Measurements from ENCODE around the gene GNA15.

GNA15 gene

GRCh38 chr19:3176715-3177501 lies 41.1 kb downstream of the GNA15 start:
- no peaks in the 10 kb centered on the region for H3K9me3 Mint-ChIP-seq
- no peaks in the 10 kb centered on the region for H3K27me3 Mint-ChIP-seq (ENCODE audit: low read depth)
- H3K4me1 Mint-ChIP-seq (ENCODE audit: low read depth), result peaks cover 15% of the 10 kb centered on the region
- H3K27ac Mint-ChIP-seq, result peak overlapping the region; percentile 90
- H3K36me3 Mint-ChIP-seq (ENCODE audit: low read depth), result peaks cover 32% of the 10 kb centered on the region
- DNase-seq (ENCODE audit: low spot score), result peak; percentile 60
- peak overlapping the region; percentile 86 for H3K4me3 Mint-ChIP-seq

- H3K27ac Mint-ChIP-seq, result peak within 1 kb of the TSS; percentile 96
- no peaks in the 10 kb centered on the region for H3K27me3 Mint-ChIP-seq (ENCODE audit: low read depth)
- peaks cover 42% of the 10 kb centered on the region for H3K36me3 Mint-ChIP-seq (ENCODE audit: low read depth)
- peak; percentile 50 for DNase-seq (ENCODE audit: low spot score)
- H3K4me3 Mint-ChIP-seq, result peak within 1 kb of the TSS; percentile 100
- peaks cover 15% of the 10 kb centered on the region for H3K4me1 Mint-ChIP-seq (ENCODE audit: low read depth)
- H3K9me3 Mint-ChIP-seq, result no peaks in the 10 kb centered on the region
These were observed 42.6 kb downstream of the GNA15 start, which contains the start of gene S1PR4 for GRCh38 chr19:3178377-3178972. S1PR4 (plus strand) TSS chr19:3178769; CDS start chr19:3178793, 24 bp downstream.

GRCh38 chr19:3178973-3179738 lies 43.3 kb downstream of the GNA15 start:
- Mint-ChIP-seq H3K4me1 (ENCODE audit: low read depth) (peaks cover 21% of the 10 kb centered on the region), H3K36me3 (ENCODE audit: low read depth) (peaks cover 48% of the 10 kb centered on the region), H3K4me3 (peak overlapping the region; percentile 100), H3K27ac (peak overlapping the region; percentile 96), H3K9me3 (no peaks in the 10 kb centered on the region), H3K27me3 (ENCODE audit: low read depth) (no peaks in the 10 kb centered on the region)
- no peak for DNase-seq (ENCODE audit: low spot score)

GRCh38 chr19:3179739-3180293 lies 44.0 kb downstream of the GNA15 start:
- H3K4me1 Mint-ChIP-seq (ENCODE audit: low read depth), result peaks cover 28% of the 10 kb centered on the region
- H3K4me3 Mint-ChIP-seq, result peak overlapping the region; percentile 100
- H3K9me3 Mint-ChIP-seq, result no peaks in the 10 kb centered on the region
- peaks cover 53% of the 10 kb centered on the region for H3K36me3 Mint-ChIP-seq (ENCODE audit: low read depth)
- no peaks in the 10 kb centered on the region for H3K27me3 Mint-ChIP-seq (ENCODE audit: low read depth)
- peak overlapping the region; percentile 96 for H3K27ac Mint-ChIP-seq
- peak; percentile 66 for DNase-seq (ENCODE audit: low spot score)

GRCh38 chr19:3183721-3184641 lies 48.1 kb downstream of the GNA15 start:
- DNase-seq (ENCODE audit: low spot score), result no peak
- H3K4me1 Mint-ChIP-seq (ENCODE audit: low read depth), result peaks cover 35% of the 10 kb centered on the region
- H3K9me3 Mint-ChIP-seq, result no peaks in the 10 kb centered on the region
- H3K27ac Mint-ChIP-seq, result peak overlapping the region; percentile 63
- H3K36me3 Mint-ChIP-seq (ENCODE audit: low read depth), result peaks cover 59% of the 10 kb centered on the region
- H3K4me3 Mint-ChIP-seq, result peak overlapping the region; percentile 91
- H3K27me3 Mint-ChIP-seq (ENCODE audit: low read depth), result no peaks in the 10 kb centered on the region

- H3K4me3 Mint-ChIP-seq, result peak overlapping the region; percentile 91
- H3K4me1 Mint-ChIP-seq (ENCODE audit: low read depth), result peaks cover 38% of the 10 kb centered on the region
- H3K27me3 Mint-ChIP-seq (ENCODE audit: low read depth), result no peaks in the 10 kb centered on the region
- DNase-seq (ENCODE audit: low spot score), result no peak
- no peaks in the 10 kb centered on the region for H3K9me3 Mint-ChIP-seq
- H3K27ac Mint-ChIP-seq, result peak overlapping the region; percentile 86
- H3K36me3 Mint-ChIP-seq (ENCODE audit: low read depth), result peaks cover 50% of the 10 kb centered on the region
These were observed 49.1 kb downstream of the GNA15 start for GRCh38 chr19:3184847-3185460.

GRCh38 chr19:3185461-3186159 lies 49.8 kb downstream of the GNA15 start, which contains the start of gene NCLN:
NCLN (plus strand) TSS chr19:3185930; CDS start chr19:3186031, 101 bp downstream.
- Mint-ChIP-seq H3K4me3 (peak within 1 kb of the TSS; percentile 93), H3K9me3 (no peaks in the 10 kb centered on the region), H3K27me3 (ENCODE audit: low read depth) (no peaks in the 10 kb centered on the region), H3K36me3 (ENCODE audit: low read depth) (peaks cover 43% of the 10 kb centered on the region), H3K27ac (peak within 1 kb of the TSS; percentile 87), H3K4me1 (ENCODE audit: low read depth) (peaks cover 38% of the 10 kb centered on the region)
- DNase-seq (ENCODE audit: low spot score), result peak; percentile 93

GRCh38 chr19:3186160-3186688 lies 50.4 kb downstream of the GNA15 start:
- H3K4me1 Mint-ChIP-seq (ENCODE audit: low read depth), result peaks cover 38% of the 10 kb centered on the region
- no peaks in the 10 kb centered on the region for H3K27me3 Mint-ChIP-seq (ENCODE audit: low read depth)
- peaks cover 37% of the 10 kb centered on the region for H3K36me3 Mint-ChIP-seq (ENCODE audit: low read depth)
- DNase-seq (ENCODE audit: low spot score), result no peak
- H3K4me3 Mint-ChIP-seq, result peak overlapping the region; percentile 93
- no peaks in the 10 kb centered on the region for H3K9me3 Mint-ChIP-seq
- H3K27ac Mint-ChIP-seq, result peak overlapping the region; percentile 87

- peak overlapping the region; percentile 87 for H3K27ac Mint-ChIP-seq
- H3K4me1 Mint-ChIP-seq (ENCODE audit: low read depth), result peaks cover 38% of the 10 kb centered on the region
- peak overlapping the region; percentile 93 for H3K4me3 Mint-ChIP-seq
- no peaks in the 10 kb centered on the region for H3K27me3 Mint-ChIP-seq (ENCODE audit: low read depth)
- H3K9me3 Mint-ChIP-seq, result no peaks in the 10 kb centered on the region
- peaks cover 32% of the 10 kb centered on the region for H3K36me3 Mint-ChIP-seq (ENCODE audit: low read depth)
- DNase-seq (ENCODE audit: low spot score), result no peak
These were observed 51.2 kb downstream of the GNA15 start for GRCh38 chr19:3186891-3187661.

GRCh38 chr19:3187662-3188511 lies 52.1 kb downstream of the GNA15 start:
- no peaks in the 10 kb centered on the region for H3K27me3 Mint-ChIP-seq (ENCODE audit: low read depth)
- peaks cover 27% of the 10 kb centered on the region for H3K36me3 Mint-ChIP-seq (ENCODE audit: low read depth)
- no peak for DNase-seq (ENCODE audit: low spot score)
- peak overlapping the region; percentile 93 for H3K4me3 Mint-ChIP-seq
- H3K4me1 Mint-ChIP-seq (ENCODE audit: low read depth), result peaks cover 38% of the 10 kb centered on the region
- no peaks in the 10 kb centered on the region for H3K9me3 Mint-ChIP-seq
- H3K27ac Mint-ChIP-seq, result peak overlapping the region; percentile 87

Data from T-helper 2 cell treated with Interferon-gamma antibody and Interleukin-4, amounts not matched to agents 5 μg/mL and 100 μg/mL, for 36 hours (primary cell).